MM.1S (cell line): Measurements from ENCODE around the gene COLGALT1.

ENCODE experiments used
- EZH2phosphoT487 ChIP-seq: fragments of 300-600 bp; sonication (generic); IDR thresholded peaks from 2 replicates; pipeline ENCODE4 v1.6.1; 2018; ENCODE audit warnings: antibody characterized with exemption, low read length
- TF ChIP-seq, protein P1 (sequence below): fragments of 300-600 bp; sonication (generic); IDR thresholded peaks from 2 replicates; pipeline ENCODE4 v1.5.1; 2016; ENCODE audit warnings: antibody characterized with exemption, low read length, mixed read lengths

- TF ChIP-seq, protein P1, sequence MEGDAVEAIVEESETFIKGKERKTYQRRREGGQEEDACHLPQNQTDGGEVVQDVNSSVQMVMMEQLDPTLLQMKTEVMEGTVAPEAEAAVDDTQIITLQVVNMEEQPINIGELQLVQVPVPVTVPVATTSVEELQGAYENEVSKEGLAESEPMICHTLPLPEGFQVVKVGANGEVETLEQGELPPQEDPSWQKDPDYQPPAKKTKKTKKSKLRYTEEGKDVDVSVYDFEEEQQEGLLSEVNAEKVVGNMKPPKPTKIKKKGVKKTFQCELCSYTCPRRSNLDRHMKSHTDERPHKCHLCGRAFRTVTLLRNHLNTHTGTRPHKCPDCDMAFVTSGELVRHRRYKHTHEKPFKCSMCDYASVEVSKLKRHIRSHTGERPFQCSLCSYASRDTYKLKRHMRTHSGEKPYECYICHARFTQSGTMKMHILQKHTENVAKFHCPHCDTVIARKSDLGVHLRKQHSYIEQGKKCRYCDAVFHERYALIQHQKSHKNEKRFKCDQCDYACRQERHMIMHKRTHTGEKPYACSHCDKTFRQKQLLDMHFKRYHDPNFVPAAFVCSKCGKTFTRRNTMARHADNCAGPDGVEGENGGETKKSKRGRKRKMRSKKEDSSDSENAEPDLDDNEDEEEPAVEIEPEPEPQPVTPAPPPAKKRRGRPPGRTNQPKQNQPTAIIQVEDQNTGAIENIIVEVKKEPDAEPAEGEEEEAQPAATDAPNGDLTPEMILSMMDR = no peak
- no peak for TF ChIP-seq EZH2phosphoT487
Observed at GRCh38 chr19:17582613-17583012, 27.2 kb downstream of the COLGALT1 start.
